ENCODE results near the gene FRRS1L. TPM values are rescaled to one million over a fixed set of nuclear protein-coding genes. Genes with fewer than 3 reads are reported as not detected.
A peak's percentile ranks its signal among the peaks of the same experiment; 100 is the strongest.

FRRS1L gene
- total RNA-seq, 3 donors from 2014 or later: 0.16 to 2.6 (median 2.0) TPM

DNA sequence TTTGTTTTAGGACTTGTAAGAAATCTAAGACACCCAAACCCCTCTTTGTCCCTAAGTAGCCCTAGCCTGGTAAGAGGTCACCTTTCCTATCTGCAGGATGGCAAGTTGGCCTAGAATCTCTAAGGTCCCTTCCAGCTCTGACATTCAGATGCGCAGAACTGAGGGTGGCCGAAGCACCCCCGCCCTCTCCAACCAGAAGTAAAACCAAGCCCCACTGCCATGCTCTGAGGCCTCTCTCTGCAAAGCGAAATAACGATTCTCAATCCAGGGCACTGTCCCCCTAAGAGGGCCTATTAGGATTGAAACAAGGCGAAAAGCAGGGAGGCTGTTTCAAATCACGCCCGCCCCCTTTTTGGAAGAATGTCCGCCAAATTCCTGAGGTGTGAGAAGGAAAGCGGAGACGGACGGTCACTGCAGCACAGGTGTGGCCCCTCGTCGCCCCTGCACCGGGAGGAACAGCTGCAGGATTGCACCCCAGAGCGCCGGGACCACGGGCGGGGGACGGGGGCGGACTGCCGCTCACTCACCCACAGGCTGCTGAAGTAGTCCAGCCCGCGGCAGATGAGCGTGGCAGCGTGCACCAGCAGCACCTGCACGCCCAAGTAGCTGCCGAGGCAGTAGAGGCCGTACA lies 48.1 kb downstream of the FRRS1L start:
- peak overlapping the region in 1 of 2 donors; percentile 87 for H3K27ac ChIP-seq
- H3K4me3 ChIP-seq: peak overlapping the region; percentile 78 to 92 (median 80)
- H3K36me3 ChIP-seq: no peaks in the 10 kb centered on the region
- H3K9me3 ChIP-seq: no peaks in the 10 kb centered on the region
- TF ChIP-seq, protein P1, sequence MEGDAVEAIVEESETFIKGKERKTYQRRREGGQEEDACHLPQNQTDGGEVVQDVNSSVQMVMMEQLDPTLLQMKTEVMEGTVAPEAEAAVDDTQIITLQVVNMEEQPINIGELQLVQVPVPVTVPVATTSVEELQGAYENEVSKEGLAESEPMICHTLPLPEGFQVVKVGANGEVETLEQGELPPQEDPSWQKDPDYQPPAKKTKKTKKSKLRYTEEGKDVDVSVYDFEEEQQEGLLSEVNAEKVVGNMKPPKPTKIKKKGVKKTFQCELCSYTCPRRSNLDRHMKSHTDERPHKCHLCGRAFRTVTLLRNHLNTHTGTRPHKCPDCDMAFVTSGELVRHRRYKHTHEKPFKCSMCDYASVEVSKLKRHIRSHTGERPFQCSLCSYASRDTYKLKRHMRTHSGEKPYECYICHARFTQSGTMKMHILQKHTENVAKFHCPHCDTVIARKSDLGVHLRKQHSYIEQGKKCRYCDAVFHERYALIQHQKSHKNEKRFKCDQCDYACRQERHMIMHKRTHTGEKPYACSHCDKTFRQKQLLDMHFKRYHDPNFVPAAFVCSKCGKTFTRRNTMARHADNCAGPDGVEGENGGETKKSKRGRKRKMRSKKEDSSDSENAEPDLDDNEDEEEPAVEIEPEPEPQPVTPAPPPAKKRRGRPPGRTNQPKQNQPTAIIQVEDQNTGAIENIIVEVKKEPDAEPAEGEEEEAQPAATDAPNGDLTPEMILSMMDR (IDR thresholded peaks at IDR 0.05): no peak
- TF ChIP-seq POLR2AphosphoS5 (IDR thresholded peaks at IDR 0.05) (no peak), POLR2A (IDR thresholded peaks at IDR 0.05) (no peak)
- no peaks in the 10 kb centered on the region for H3K27me3 ChIP-seq
- peaks cover 0 to 8% of the 10 kb centered on the region in 2 donors for H3K4me1 ChIP-seq
- intact Hi-C loops (cut with DNase I; ENCODE audit: low total_unique reads): loop anchor here (10.0 kb wide), 1 partner anchor 114 kb away; no protein-coding TSS in a partner anchor
- DNase-seq (ENCODE audit: low spot score in 2 of 2): no peak

DNA sequence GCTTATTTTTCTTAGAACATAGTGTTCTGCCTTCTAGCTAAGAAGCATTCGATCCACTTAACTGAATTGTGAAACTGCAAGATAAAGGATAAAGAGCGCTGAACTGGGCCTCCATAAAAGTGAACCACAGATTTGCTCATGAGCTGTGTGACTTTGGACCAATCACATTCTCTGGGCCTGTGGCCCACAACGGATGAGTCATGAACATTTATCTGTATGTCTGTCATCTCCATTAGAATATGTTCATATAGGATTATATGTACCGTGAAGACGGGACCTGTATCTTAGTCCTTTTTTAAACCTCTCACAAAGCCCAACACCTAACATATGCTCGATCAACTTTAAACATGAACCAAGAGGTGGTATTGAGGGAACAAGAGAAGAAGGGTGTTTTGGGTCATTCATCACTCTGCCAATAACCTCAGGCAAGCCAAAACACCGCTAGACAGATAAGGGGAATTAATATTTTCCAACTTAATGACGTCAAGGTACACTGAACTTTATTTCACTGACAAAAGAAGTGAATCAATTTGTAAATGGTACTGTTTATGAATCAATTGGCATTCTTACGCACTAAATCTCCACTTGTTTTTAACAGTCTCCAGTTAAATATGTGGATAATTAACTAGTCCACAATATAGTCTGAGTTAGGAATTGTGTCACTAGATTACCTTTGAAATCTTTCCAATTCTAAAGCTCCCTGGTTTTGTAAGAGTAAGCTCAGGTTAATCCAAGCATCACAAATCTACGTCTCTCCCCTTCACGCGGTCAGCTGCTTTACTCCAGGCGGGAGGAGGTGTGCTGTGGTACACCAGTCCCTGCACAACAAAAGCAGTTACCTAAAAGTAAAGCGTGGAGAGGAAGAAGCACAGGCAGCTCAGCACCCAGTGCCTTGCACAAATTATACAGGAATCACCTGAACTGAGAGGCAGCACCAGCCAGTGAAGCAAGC lies 48.9 kb downstream of the FRRS1L start:
- no peak for TF ChIP-seq POLR2AphosphoS5 (IDR thresholded peaks at IDR 0.05)
- TF ChIP-seq, protein P1 (IDR thresholded peaks at IDR 0.05): no peak
- no peak for TF ChIP-seq POLR2A (IDR thresholded peaks at IDR 0.05)
- H3K4me1 ChIP-seq: peaks cover 0 to 8% of the 10 kb centered on the region in 2 donors
- H3K9me3 ChIP-seq: no peaks in the 10 kb centered on the region
- peak overlapping the region; percentile 78 to 92 (median 80) for H3K4me3 ChIP-seq
- no peaks in the 10 kb centered on the region for H3K27me3 ChIP-seq
- no peaks in the 10 kb centered on the region for H3K36me3 ChIP-seq
- no peak for DNase-seq (ENCODE audit: low spot score in 2 of 2)
- peak overlapping the region in 1 of 2 donors; percentile 87 for H3K27ac ChIP-seq
- intact Hi-C loops (cut with DNase I; ENCODE audit: low total_unique reads): loop anchor here (10.0 kb wide), 1 partner anchor 113 kb away; no protein-coding TSS in a partner anchor

GRCh38 chr9:109115931-109116526 lies 51.0 kb downstream of the FRRS1L start:
- H3K27me3 ChIP-seq: no peaks in the 10 kb centered on the region
- no peak for DNase-seq (ENCODE audit: low spot score in 2 of 2)
- peak overlapping the region in 1 of 2 donors; percentile 3 for H3K27ac ChIP-seq
- H3K36me3 ChIP-seq: no peaks in the 10 kb centered on the region
- H3K4me3 ChIP-seq: no peak overlapping the region
- TF ChIP-seq POLR2A (IDR thresholded peaks at IDR 0.05) (no peak), POLR2AphosphoS5 (IDR thresholded peaks at IDR 0.05) (no peak)
- TF ChIP-seq, protein P1 (IDR thresholded peaks at IDR 0.05): no peak
- no peaks in the 10 kb centered on the region for H3K9me3 ChIP-seq
- H3K4me1 ChIP-seq: peaks cover 0 to 8% of the 10 kb centered on the region in 2 donors
- intact Hi-C loops (cut with DNase I; ENCODE audit: low total_unique reads): loop anchor here (10.0 kb wide), 1 partner anchor 111 kb away; no protein-coding TSS in a partner anchor

DNA sequence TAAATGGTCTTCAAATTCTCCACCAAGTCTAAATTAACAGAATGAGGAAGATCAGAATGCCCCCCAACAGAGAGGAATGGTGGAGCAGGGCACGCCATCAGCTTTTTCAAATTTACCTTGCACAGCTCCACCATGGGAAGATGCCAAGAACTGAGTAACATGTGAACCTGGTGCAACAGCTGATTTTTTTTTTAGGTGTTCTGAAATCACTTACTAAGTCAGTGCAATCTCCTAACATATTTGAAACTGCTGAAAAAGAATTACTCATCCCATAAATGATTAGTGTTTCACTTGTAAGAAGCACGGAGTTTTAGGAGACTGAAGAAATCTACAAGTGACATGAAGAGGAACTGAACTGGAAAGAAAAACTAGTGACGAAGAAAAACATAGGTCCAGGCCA lies 52.4 kb downstream of the FRRS1L start:
- TF ChIP-seq, protein P1 (IDR thresholded peaks at IDR 0.05): no peak
- TF ChIP-seq POLR2A (IDR thresholded peaks at IDR 0.05): no peak
- no peak for TF ChIP-seq POLR2AphosphoS5 (IDR thresholded peaks at IDR 0.05)
- peaks cover 0 to 13% of the 10 kb centered on the region in 2 donors for H3K4me1 ChIP-seq
- intact Hi-C loops (cut with DNase I; ENCODE audit: low total_unique reads): loop anchor here (10.0 kb wide), 1 partner anchor 110 kb away; no protein-coding TSS in a partner anchor
- no peak overlapping the region for H3K4me3 ChIP-seq
- H3K9me3 ChIP-seq: no peaks in the 10 kb centered on the region
- no peaks in the 10 kb centered on the region for H3K27me3 ChIP-seq
- H3K27ac ChIP-seq: no peak overlapping the region
- no peak for DNase-seq (ENCODE audit: low spot score in 2 of 2)
- H3K36me3 ChIP-seq: no peaks in the 10 kb centered on the region
